K562 (cell line): ENCODE measurements around the gene KRIT1. TPM values are rescaled to one million over a fixed set of nuclear protein-coding genes. Genes with fewer than 3 reads are reported as not detected.

ENCODE experiments used
- HLTF ChIP-seq: fragments of 450-650 bp; IDR thresholded peaks from 2 replicates; pipeline ENCODE4 v1.6.1; 2016
- JUN ChIP-seq, 2 experiments: sonication (generic) in 1 of 2; formaldehyde crosslinking in 1 of 2; IDR thresholded peaks; 2 replicates each; pipeline versions ENCODE4 v1.6.1 to v1.8.0; 2012 to 2022; ENCODE audit warnings: borderline replicate concordance in 2 of 2, mild to moderate bottlenecking in 2 of 2, improper control_type of control experiment in 1 of 2, low read depth in 1 of 2, low read length in 1 of 2, missing genetic modification reagents in 1 of 2
- MAFF ChIP-seq: IDR thresholded peaks from 2 replicates; pipeline ENCODE4 v1.6.1; 2012; ENCODE audit warnings: low read length, improper control_type of control experiment
- MEF2A ChIP-seq: IDR thresholded peaks from 2 replicates; pipeline ENCODE4 v1.6.1; 2011; ENCODE audit warnings: low read depth, mild to moderate bottlenecking, low read length, moderate library complexity; ENCODE audit not compliant: control insufficient read depth
- MTA2 ChIP-seq: fragments of 450-650 bp; IDR thresholded peaks from 2 replicates; pipeline ENCODE4 v1.6.1; 2016; ENCODE audit warnings: low read depth
- MYNN ChIP-seq, 2 experiments: sonication (generic); formaldehyde crosslinking in 1 of 2; IDR thresholded peaks; 2 replicates each; pipeline versions ENCODE4 v1.5.0 to v1.6.1; 2016 to 2020; ENCODE audit warnings: antibody characterized with exemption in 1 of 2, missing genetic modification reagents in 1 of 2
- PTBP1 ChIP-seq: fragments of 200-400 bp; formaldehyde crosslinking; IDR thresholded peaks from 2 replicates; pipeline ENCODE4 v1.6.1; 2017; ENCODE audit warnings: low read depth, low read length
- SIX5 ChIP-seq, 2 experiments: IDR thresholded peaks; 2 replicates each; pipeline ENCODE4 v1.6.1; 2011; ENCODE audit warnings: low read length in 2 of 2, borderline replicate concordance in 1 of 2, low read depth in 1 of 2, mild to moderate bottlenecking in 1 of 2, moderate library complexity in 1 of 2; ENCODE audit not compliant: insufficient read depth in 1 of 2
- SMARCE1 ChIP-seq: fragments of 450-650 bp; IDR thresholded peaks from 2 replicates; pipeline ENCODE4 v1.7.1; 2016; ENCODE audit warnings: mild to moderate bottlenecking
- TCF3 ChIP-seq: sonication (generic); formaldehyde crosslinking; IDR thresholded peaks from 2 replicates; pipeline ENCODE4 v1.4.0; 2020; ENCODE audit warnings: mild to moderate bottlenecking, missing genetic modification reagents
- ZC3H11A ChIP-seq: IDR thresholded peaks from 2 replicates; pipeline ENCODE4 v1.6.1; 2012; ENCODE audit warnings: low read depth, low read length, improper control_type of control experiment
- ZNF121 ChIP-seq: sonication (generic); formaldehyde crosslinking; conservative IDR thresholded peaks from 2 replicates; pipeline ENCODE4 v1.8.0; 2022; ENCODE audit warnings: missing genetic modification reagents
- ZNF347 ChIP-seq: fragments of 450-650 bp; formaldehyde crosslinking; IDR thresholded peaks from 2 replicates; pipeline ENCODE4 v1.4.0; 2020; ENCODE audit warnings: low read depth, mild to moderate bottlenecking, moderate library complexity
- ZNF79 ChIP-seq: fragments of 250-450 bp; sonication (Bioruptor Pico); IDR thresholded peaks from 2 replicates; pipeline ENCODE4 v1.4.0; 2020; ENCODE audit warnings: low read depth, mild to moderate bottlenecking, moderate library complexity
- polyA plus RNA-seq, 8 experiments: library from polyadenylated mRNA; depleted of rRNA in 4 of 8; stranded (reverse) in 5 of 8; unstranded in 3 of 8; fragments of >200 nt; fragmentation: Nextera tagmentation in 2 of 8; fragmentation: Illumina TruSeq in 1 of 8; extraction: Ambion mirVana in 2 of 8; extraction: Trizol in 1 of 8; gene quantifications; 2 replicates each; pipeline versions ENCODE4 v1.2.1 to v1.2.3, GENCODE V29; 2011 to 2014; ENCODE audit warnings: inconsistent platforms in 1 of 8, missing spikeins in 1 of 8
- total RNA-seq, 7 experiments: library from RNA; depleted of rRNA in 6 of 7; stranded (reverse); fragments of >200 nt in 6 of 7; fragmentation: Illumina TruSeq in 2 of 7; extraction: Trizol in 2 of 7; gene quantifications; 2 replicates each; pipeline versions ENCODE4 v1.2.1 to v1.2.3, GENCODE V29; 2011 to 2021; ENCODE audit warnings: low replicate concordance in 1 of 7
- TF ChIP-seq, protein P1 (sequence below): fragments of 250-450 bp; sonication (Bioruptor Pico); IDR thresholded peaks from 2 replicates; pipeline ENCODE4 v1.4.0; 2020; ENCODE audit warnings: mild to moderate bottlenecking, moderate library complexity
- TF ChIP-seq, protein P2 (sequence below): fragments of 200-800 bp; sonication (Bioruptor generic); IDR thresholded peaks from 2 replicates; pipeline ENCODE4 v1.6.1; 2016; ENCODE audit warnings: missing genetic modification characterization, missing compliant biosample characterization

KRIT1 gene
- total and polyA plus RNA-seq, 9 of the 15 experiments (the other 6 are each of a cell fraction or from before 2014, with no cell fraction given), result 21.5 to 81.4 (median 55.9) TPM

DNA sequence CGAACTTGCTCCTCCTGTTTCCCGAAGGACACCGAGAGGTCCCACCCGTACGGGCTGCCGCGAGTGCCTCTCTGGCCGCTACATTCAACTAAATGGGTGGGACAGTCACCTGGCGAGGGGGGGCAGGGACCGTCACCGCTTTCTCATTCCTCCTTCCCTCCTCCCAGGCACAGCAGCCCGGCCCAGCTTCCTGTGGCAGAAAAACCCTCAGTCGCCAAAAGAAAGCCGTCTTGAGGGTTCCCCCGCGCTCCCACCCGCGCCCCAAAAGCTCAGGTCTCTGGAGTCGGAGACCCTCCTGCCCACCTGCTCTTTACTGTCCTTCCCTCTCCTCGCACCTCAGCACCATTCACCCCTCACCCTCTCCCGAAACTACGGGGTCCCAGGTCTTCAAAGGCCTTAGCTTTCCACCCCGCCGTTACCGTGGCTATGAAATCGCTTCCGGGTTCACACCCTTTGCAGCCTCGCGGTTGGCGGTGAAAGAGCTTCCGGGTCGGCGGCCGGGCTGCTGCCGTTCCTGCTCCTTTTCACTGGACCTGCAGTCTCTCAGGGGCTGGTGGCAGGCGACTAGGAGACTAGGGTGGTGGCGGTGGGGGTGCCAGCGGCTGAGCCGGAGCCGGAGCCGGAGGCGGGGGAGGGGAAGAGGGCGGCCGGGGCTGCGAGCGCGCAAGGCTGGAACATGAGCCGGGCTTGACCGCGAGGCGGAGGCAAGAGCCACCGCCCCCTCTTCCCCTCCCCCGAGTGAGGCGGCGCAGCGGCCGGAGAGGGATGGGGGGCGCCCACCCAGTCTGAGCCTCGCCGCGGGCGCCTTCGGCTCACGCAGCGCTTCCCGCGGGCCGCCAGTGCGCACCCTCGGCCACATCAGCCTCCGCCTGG is at the start of gene KRIT1, which contains the start of gene ANKIB1 (continued):
- TF ChIP-seq, protein P1, sequence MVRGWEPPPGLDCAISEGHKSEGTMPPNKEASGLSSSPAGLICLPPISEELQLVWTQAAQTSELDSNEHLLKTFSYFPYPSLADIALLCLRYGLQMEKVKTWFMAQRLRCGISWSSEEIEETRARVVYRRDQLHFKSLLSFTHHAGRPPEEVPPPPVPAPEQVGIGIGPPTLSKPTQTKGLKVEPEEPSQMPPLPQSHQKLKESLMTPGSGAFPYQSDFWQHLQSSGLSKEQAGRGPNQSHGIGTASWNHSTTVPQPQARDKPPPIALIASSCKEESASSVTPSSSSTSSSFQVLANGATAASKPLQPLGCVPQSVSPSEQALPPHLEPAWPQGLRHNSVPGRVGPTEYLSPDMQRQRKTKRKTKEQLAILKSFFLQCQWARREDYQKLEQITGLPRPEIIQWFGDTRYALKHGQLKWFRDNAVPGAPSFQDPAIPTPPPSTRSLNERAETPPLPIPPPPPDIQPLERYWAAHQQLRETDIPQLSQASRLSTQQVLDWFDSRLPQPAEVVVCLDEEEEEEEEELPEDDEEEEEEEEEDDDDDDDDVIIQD (CRISPR knock-in tag), result no peak
- no peak for TF ChIP-seq ZNF347 (CRISPR knock-in tag)
- no peak for TF ChIP-seq MYNN (IDR thresholded peaks at IDR 0.05)
- no peak for TF ChIP-seq MYNN (CRISPR knock-in tag; IDR thresholded peaks at IDR 0.05)
- 0 out of 2 replicates have a peak, but pooled peaks have one; percentile 33 for TF ChIP-seq MEF2A
- TF ChIP-seq HLTF, result peak; percentile 90
- peak; percentile 87 for TF ChIP-seq MTA2
- TF ChIP-seq ZNF121 (CRISPR knock-in tag), result no peak
- TF ChIP-seq ZC3H11A, result no peak
- TF ChIP-seq SMARCE1, result no peak
- TF ChIP-seq TCF3 (CRISPR knock-in tag), result no peak; the same call in 1 of the 2 replicates
- TF ChIP-seq MAFF, result no peak
- TF ChIP-seq SIX5 (IDR thresholded peaks at IDR 0.05; ENCODE audit: borderline replicate concordance in 1 of 2, insufficient read depth in 1 of 2, low read depth in 1 of 2, low read length in 2 of 2), result 0 out of 4 replicates have a peak, but pooled peaks of 1 of the 2 experiments have one; percentile 17
- TF ChIP-seq, protein P2, sequence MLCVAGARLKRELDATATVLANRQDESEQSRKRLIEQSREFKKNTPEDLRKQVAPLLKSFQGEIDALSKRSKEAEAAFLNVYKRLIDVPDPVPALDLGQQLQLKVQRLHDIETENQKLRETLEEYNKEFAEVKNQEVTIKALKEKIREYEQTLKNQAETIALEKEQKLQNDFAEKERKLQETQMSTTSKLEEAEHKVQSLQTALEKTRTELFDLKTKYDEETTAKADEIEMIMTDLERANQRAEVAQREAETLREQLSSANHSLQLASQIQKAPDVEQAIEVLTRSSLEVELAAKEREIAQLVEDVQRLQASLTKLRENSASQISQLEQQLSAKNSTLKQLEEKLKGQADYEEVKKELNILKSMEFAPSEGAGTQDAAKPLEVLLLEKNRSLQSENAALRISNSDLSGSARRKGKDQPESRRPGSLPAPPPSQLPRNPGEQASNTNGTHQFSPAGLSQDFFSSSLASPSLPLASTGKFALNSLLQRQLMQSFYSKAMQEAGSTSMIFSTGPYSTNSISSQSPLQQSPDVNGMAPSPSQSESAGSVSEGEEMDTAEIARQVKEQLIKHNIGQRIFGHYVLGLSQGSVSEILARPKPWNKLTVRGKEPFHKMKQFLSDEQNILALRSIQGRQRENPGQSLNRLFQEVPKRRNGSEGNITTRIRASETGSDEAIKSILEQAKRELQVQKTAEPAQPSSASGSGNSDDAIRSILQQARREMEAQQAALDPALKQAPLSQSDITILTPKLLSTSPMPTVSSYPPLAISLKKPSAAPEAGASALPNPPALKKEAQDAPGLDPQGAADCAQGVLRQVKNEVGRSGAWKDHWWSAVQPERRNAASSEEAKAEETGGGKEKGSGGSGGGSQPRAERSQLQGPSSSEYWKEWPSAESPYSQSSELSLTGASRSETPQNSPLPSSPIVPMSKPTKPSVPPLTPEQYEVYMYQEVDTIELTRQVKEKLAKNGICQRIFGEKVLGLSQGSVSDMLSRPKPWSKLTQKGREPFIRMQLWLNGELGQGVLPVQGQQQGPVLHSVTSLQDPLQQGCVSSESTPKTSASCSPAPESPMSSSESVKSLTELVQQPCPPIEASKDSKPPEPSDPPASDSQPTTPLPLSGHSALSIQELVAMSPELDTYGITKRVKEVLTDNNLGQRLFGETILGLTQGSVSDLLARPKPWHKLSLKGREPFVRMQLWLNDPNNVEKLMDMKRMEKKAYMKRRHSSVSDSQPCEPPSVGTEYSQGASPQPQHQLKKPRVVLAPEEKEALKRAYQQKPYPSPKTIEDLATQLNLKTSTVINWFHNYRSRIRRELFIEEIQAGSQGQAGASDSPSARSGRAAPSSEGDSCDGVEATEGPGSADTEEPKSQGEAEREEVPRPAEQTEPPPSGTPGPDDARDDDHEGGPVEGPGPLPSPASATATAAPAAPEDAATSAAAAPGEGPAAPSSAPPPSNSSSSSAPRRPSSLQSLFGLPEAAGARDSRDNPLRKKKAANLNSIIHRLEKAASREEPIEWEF (CRISPR knock-in tag), result no peak
- no peak for TF ChIP-seq ZNF79 (CRISPR knock-in tag)
- peak; percentile 10; the same call in 1 of the 2 replicates for TF ChIP-seq JUN (IDR thresholded peaks at IDR 0.05; ENCODE audit: borderline replicate concordance, low read depth, low read length)
- no peak; the same call in 1 of the 2 replicates for TF ChIP-seq JUN (CRISPR knock-in tag; IDR thresholded peaks at IDR 0.05; ENCODE audit: borderline replicate concordance)
- TF ChIP-seq PTBP1, result no peak
